Measurements from ENCODE around the gene PBX1.

- TF ChIP-seq SP1 (IDR thresholded peaks at IDR 0.05) (no peak), CTCF (IDR thresholded peaks at IDR 0.05; ENCODE audit: low read depth, low read length, missing input control) (no peak), YY1 (IDR thresholded peaks at IDR 0.05) (no peak), EGR1 (IDR thresholded peaks at IDR 0.05; ENCODE audit: low read depth in 2 of 2) (no peak), JUND (IDR thresholded peaks at IDR 0.05) (no peak)
Observed at GRCh38 chr1:164785841-164786534, 227.0 kb downstream of the PBX1 start.
